Measurements from ENCODE around the gene TMEM198.

Gene TMEM198

GRCh38 chr2:219509780-219510511 lies 33.9 kb upstream of the TMEM198 start:
- peak; percentile 49 for DNase-seq

GRCh38 chr2:219510512-219511135 lies 33.2 kb upstream of the TMEM198 start:
- no peak for DNase-seq

- no peak for DNase-seq
These were observed 32.1 kb upstream of the TMEM198 start for GRCh38 chr2:219511547-219512325.

GRCh38 chr2:219512524-219513216 lies 31.2 kb upstream of the TMEM198 start:
- no peak for DNase-seq

- no peak for DNase-seq
These were observed 30.0 kb upstream of the TMEM198 start for GRCh38 chr2:219513787-219514186.

- DNase-seq: no peak
These were observed 29.5 kb upstream of the TMEM198 start, which contains the start of gene ASIC4 for GRCh38 chr2:219514196-219514761. Gene ASIC4, plus strand, starts transcription at chr2:219514482. Its CDS starts 243 bp downstream, at chr2:219514725.

- DNase-seq: no peak
These were observed 29.0 kb upstream of the TMEM198 start for GRCh38 chr2:219514836-219515235.

GRCh38 chr2:219515874-219516629 lies 27.8 kb upstream of the TMEM198 start:
- DNase-seq: no peak

- DNase-seq: no peak
These were observed 26.9 kb upstream of the TMEM198 start for GRCh38 chr2:219516888-219517287.

- no peak for DNase-seq
These were observed 25.7 kb upstream of the TMEM198 start for GRCh38 chr2:219517954-219518778.

GRCh38 chr2:219519526-219519916 lies 24.3 kb upstream of the TMEM198 start:
- DNase-seq: no peak

- no peak for DNase-seq
These were observed 23.7 kb upstream of the TMEM198 start for GRCh38 chr2:219520079-219520478.

- no peak for DNase-seq
These were observed 22.6 kb upstream of the TMEM198 start for GRCh38 chr2:219521066-219521880.

- no peak for DNase-seq
These were observed 21.5 kb upstream of the TMEM198 start for GRCh38 chr2:219522111-219523030.

- no peak for DNase-seq
These were observed 20.7 kb upstream of the TMEM198 start for GRCh38 chr2:219523031-219523671.

- DNase-seq: no peak
These were observed 19.0 kb upstream of the TMEM198 start for GRCh38 chr2:219524817-219525216.

- DNase-seq: no peak
These were observed 18.1 kb upstream of the TMEM198 start for GRCh38 chr2:219525533-219526232.

All from stimulated activated CD4-positive, alpha-beta T cell treated with anti-CD3 and anti-CD28 coated beads, Interleukin-12 subunit alpha, Interleukin-12 subunit beta, amount 100 ng/mL, for 4 hours (primary cell).